ENCODE measurements around the gene EPAS1. TPM values are rescaled to one million over a fixed set of nuclear protein-coding genes. Genes with fewer than 3 reads are reported as not detected.

The EPAS1 gene
- total and polyA plus RNA-seq, 2 of the 8 experiments (the other 6 are each of a cell fraction or from before 2014, with no cell fraction given): 2.0 to 4.9 TPM

- H3K4me1 ChIP-seq (replicated peaks in 1 of 4; ENCODE audit: control insufficient read depth in 3 of 4, insufficient read depth in 4 of 4, low read length in 3 of 4): no peaks in the 10 kb centered on the region
- H4K5ac ChIP-seq (ENCODE audit: insufficient read length, low read depth, low read length): no peak overlapping the region
- DNase-seq (ENCODE audit: low read depth in 1 of 2, low spot score in 2 of 2) (no peak), FAIRE-seq (no peak)
- H4K20me1 ChIP-seq (replicated peaks in 1 of 2; ENCODE audit: control insufficient read depth in 1 of 2, insufficient read depth in 2 of 2, low read length in 2 of 2): no peaks in the 10 kb centered on the region
- no peaks in the 10 kb centered on the region; the same call in 1 of the 2 replicates for H3K23me2 ChIP-seq (ENCODE audit: low read depth, low read length)
- H3K4ac ChIP-seq (replicated peaks; ENCODE audit: insufficient read length, low read depth, low read length): no peak overlapping the region
- H3K23ac ChIP-seq (ENCODE audit: insufficient read length): no peak overlapping the region
- no peak overlapping the region for H2BK120ac ChIP-seq (replicated peaks; ENCODE audit: low read depth, low read length)
- H3K79me2 ChIP-seq (ENCODE audit: control insufficient read depth in 1 of 2, insufficient read depth in 2 of 2, low read length in 2 of 2): no peaks in the 10 kb centered on the region
- 96% methylated on average over 4 of the region's 4 CpGs; no CpG with 5 or more reads in 1 of the 2 experiments for WGBS, 2 experiments (ENCODE audit: extremely low coverage in 1 of 2, insufficient coverage in 1 of 2, insufficient read length in 1 of 2, insufficient replicate concordance in 2 of 2, low coverage in 1 of 2, low lambda C conversion rate in 2 of 2, missing lambda C conversion rate in 1 of 2)
- H2AFZ ChIP-seq (ENCODE audit: low read length): no peak overlapping the region
- no peaks in the 10 kb centered on the region for H3K36me3 ChIP-seq (ENCODE audit: control insufficient read depth in 2 of 4, insufficient read depth in 4 of 4, low read length in 3 of 4)
- no peak overlapping the region for H3K14ac ChIP-seq (ENCODE audit: insufficient read length)
- H3K27ac ChIP-seq (ENCODE audit: low read depth, low read length): no peak overlapping the region
- no peaks in the 10 kb centered on the region for H3K9me3 ChIP-seq (ENCODE audit: insufficient read depth in 2 of 2, low read depth in 1 of 2, low read length in 1 of 2)
- no peak overlapping the region for H2AK5ac ChIP-seq (ENCODE audit: low read depth, low read length)
- H2BK15ac ChIP-seq (ENCODE audit: low read length): no peak overlapping the region
- H3K18ac ChIP-seq (ENCODE audit: extremely low read depth, low read length): no peak overlapping the region
- no peaks in the 10 kb centered on the region for H3K79me1 ChIP-seq (ENCODE audit: low read depth, low read length)
- no peak overlapping the region for H3K4me3 ChIP-seq (ENCODE audit: extremely low read depth in 1 of 4, insufficient read depth in 2 of 4, low read depth in 3 of 4, low read length in 4 of 4)
- H3K27me3 ChIP-seq (replicated peaks in 1 of 4; ENCODE audit: control insufficient read depth in 3 of 4, extremely low read depth in 1 of 4, insufficient read depth in 3 of 4, low read length in 3 of 4): no peaks in the 10 kb centered on the region; a peak in 1 of 7 replicates
- ChIA-PET POLR2A (ENCODE audit: partially characterized antibody) (no interaction called here), CTCF (ENCODE audit: partially characterized antibody) (interaction anchor here (0.8 to 1.3 kb wide), 2 partner anchors 16 to 75 kb away, joined by 3 read pairs; no protein-coding TSS in a partner anchor)
- no peak overlapping the region for H2BK5ac ChIP-seq (ENCODE audit: low read depth, low read length)
- H4K8ac ChIP-seq (ENCODE audit: extremely low read depth, insufficient read depth, low read length): no peak overlapping the region
- H3K9ac ChIP-seq (replicated peaks in 1 of 4; ENCODE audit: extremely low read depth in 1 of 4, low read depth in 3 of 4, low read length in 3 of 4): no peak overlapping the region
- no peak overlapping the region for H3K56ac ChIP-seq (replicated peaks; ENCODE audit: insufficient read length, low read depth, low read length)
- H2BK12ac ChIP-seq (ENCODE audit: low read depth, low read length): no peak overlapping the region
- no peak overlapping the region for H2BK20ac ChIP-seq (ENCODE audit: low read length)
- H4K91ac ChIP-seq (replicated peaks; ENCODE audit: insufficient read length, low read length): no peak overlapping the region
- H3K4me2 ChIP-seq (ENCODE audit: insufficient read depth in 1 of 2, low read depth in 2 of 2, low read length in 2 of 2): no peak overlapping the region
- no peak for TF ChIP-seq NANOG (IDR thresholded peaks at IDR 0.05; ENCODE audit: insufficient read depth, low read depth, low read length, poor library complexity, severe bottlenecking)
- TF ChIP-seq NRF1 (IDR thresholded peaks at IDR 0.05; ENCODE audit: low read depth, low read length): no peak
- no peak for TF ChIP-seq CTBP2 (IDR thresholded peaks at IDR 0.05; ENCODE audit: borderline replicate concordance, insufficient read depth, insufficient read length, low read length)
- TF ChIP-seq CTCF (IDR thresholded peaks at IDR 0.05; ENCODE audit: control extremely low read depth in 1 of 3, insufficient read depth in 1 of 3, low read depth in 1 of 3, low read length in 3 of 3): no peak
- no peak for TF ChIP-seq YY1 (IDR thresholded peaks at IDR 0.05; ENCODE audit: low read depth, low read length)
- TF ChIP-seq SIN3A (conservative IDR thresholded peaks at IDR 0.05 in 1 of 2, IDR thresholded peaks at IDR 0.05 in 1 of 2; ENCODE audit: low read depth in 1 of 2, low read length in 2 of 2): no peak
- TF ChIP-seq POU5F1 (IDR thresholded peaks at IDR 0.05; ENCODE audit: low read depth, low read length): no peak
- no peak for TF ChIP-seq SIX5 (IDR thresholded peaks at IDR 0.05; ENCODE audit: low read depth, low read length)
- TF ChIP-seq RAD21 (IDR thresholded peaks at IDR 0.05 in 1 of 2, conservative IDR thresholded peaks at IDR 0.05 in 1 of 2; ENCODE audit: low read depth in 2 of 2, low read length in 2 of 2): no peak
- TF ChIP-seq RBBP5 (IDR thresholded peaks at IDR 0.05; ENCODE audit: borderline replicate concordance, low read depth, low read length): no peak
- no peak for TF ChIP-seq SP2 (IDR thresholded peaks at IDR 0.05; ENCODE audit: low read length)
Measured at GRCh38 chr2:46260305-46260704, 36.9 kb upstream of the EPAS1 start.
